GM13977 (cell line): ENCODE data around the gene SGCA.
A peak's percentile ranks its signal among the peaks of the same experiment; 100 is the strongest.

ENCODE experiments used
- DNase-seq: peaks from one replicate; pipeline ENCODE4 v3.0.0; 2012; ENCODE audit warnings: low spot score
- CTCF ChIP-seq: IDR thresholded peaks from 2 replicates; pipeline ENCODE4 v1.5.1; 2012; ENCODE audit warnings: mild to moderate bottlenecking, control low read depth; ENCODE audit not compliant: insufficient read depth; ENCODE audit errors: extremely low read depth, missing control alignments
- in situ Hi-C: fragments of 300-500 bp; cut with MboI; formaldehyde crosslinking; loops from one replicate; pipeline ENCODE4 v1.12.0; 2022; ENCODE audit warnings: low sequenced_read_pairs, low pct_unique_long_range_greater_than_20kb, mixed read lengths, inconsistent platforms; ENCODE audit not compliant: unreplicated experiment

The SGCA gene

GRCh38 chr17:50209472-50210239 lies 43.9 kb downstream of the SGCA start:
- in situ Hi-C loops = loop anchor here (10.0 kb wide), 1 partner anchor 75 kb away; no protein-coding TSS in a partner anchor
- DNase-seq = no peak

GRCh38 chr17:50210240-50211225 lies 44.7 kb downstream of the SGCA start:
- DNase-seq = no peak
- TF ChIP-seq CTCF = no peak
- in situ Hi-C loops = loop anchor here (10.0 kb wide), 1 partner anchor 74 kb away; no protein-coding TSS in a partner anchor

More at GRCh38 chr17:50209472-50210239, 43.9 kb downstream of the SGCA start:
- TF ChIP-seq CTCF = no peak

- no peak for DNase-seq
- TF ChIP-seq CTCF = no peak
- in situ Hi-C loops = loop anchor here (10.0 kb wide), 1 partner anchor 73 kb away; no protein-coding TSS in a partner anchor
Observed at GRCh38 chr17:50211249-50212120, 45.7 kb downstream of the SGCA start.

GRCh38 chr17:50212121-50212843 lies 46.5 kb downstream of the SGCA start:
- no peak for DNase-seq
- TF ChIP-seq CTCF = no peak
- in situ Hi-C loops = loop anchor here (10.0 kb wide), 1 partner anchor 73 kb away; no protein-coding TSS in a partner anchor

- peak; percentile 80 for DNase-seq
- in situ Hi-C loops = loop anchor here (10.0 kb wide), 1 partner anchor 71 kb away; no protein-coding TSS in a partner anchor
- peak; percentile 15 for TF ChIP-seq CTCF
Observed at GRCh38 chr17:50213026-50214022, 47.5 kb downstream of the SGCA start.
